T-cell (primary cell): ENCODE measurements around the gene ODC1. TPM values are rescaled to one million over a fixed set of nuclear protein-coding genes. Genes with fewer than 3 reads are reported as not detected.

ENCODE experiments used
- ATAC-seq, 4 experiments: fragments of 200-7000 bp in 3 of 4; fragments of 150-1000 bp in 1 of 4; cut with Tn5 transposase; replicated peaks in 1 of 4; 1 replicate in 3 of 4; 2 replicates in 1 of 4; pipeline ENCODE4 v1.10.0; 2021; ENCODE audit warnings: moderate library complexity in 3 of 4, mild to moderate bottlenecking in 2 of 4, moderate number of reproducible peaks in 1 of 4
- CTCF ChIA-PET, 2 donors: fragments of 300-600 bp; sonication (Branson Sonifier 250); formaldehyde crosslinking; loops; one replicate each; lab custom pipeline; 2022; ENCODE audit warnings: antibody characterized with exemption in 2 of 2; lab: Charles Lee
- POLR2A ChIA-PET, 2 donors: fragments of 300-600 bp; sonication (Branson Sonifier 250); formaldehyde crosslinking; loops; one replicate each; lab custom pipeline; 2022; ENCODE audit warnings: antibody characterized with exemption in 2 of 2; lab: Charles Lee
- DNase-seq, 35 experiments: peaks; one replicate each; pipeline versions ENCODE4 v3.0.0 to v3.0.0-alpha.2; 2013 to 2023
- H3K27ac ChIP-seq: one replicate; pipeline ENCODE4 v1.5.1; 2013; ENCODE audit warnings: low read length
- H3K27me3 ChIP-seq, 2 experiments: replicated peaks in 1 of 2; 1 replicate in 1 of 2; 2 replicates in 1 of 2; pipeline versions ENCODE4 v1.6.1 to v1.7.0; 2013; ENCODE audit warnings: low read length in 1 of 2, mixed read lengths in 1 of 2; ENCODE audit not compliant: control insufficient read depth in 2 of 2, insufficient read depth in 2 of 2; ENCODE audit errors: extremely low read depth in 1 of 2
- H3K36me3 ChIP-seq, 2 donors: 1 replicate in 1 of 2; 2 replicates in 1 of 2; pipeline versions ENCODE4 v1.6.1 to v1.7.0; 2013; ENCODE audit warnings: low read length in 1 of 2; ENCODE audit not compliant: control insufficient read depth in 2 of 2, insufficient read depth in 1 of 2; ENCODE audit errors: extremely low read depth in 1 of 2
- H3K4me1 ChIP-seq, 2 experiments: 1 replicate in 1 of 2; 2 replicates in 1 of 2; pipeline versions ENCODE4 v1.6.1 to v1.7.0; 2013; ENCODE audit warnings: low read length in 2 of 2, mixed read lengths in 1 of 2; ENCODE audit not compliant: insufficient read depth in 2 of 2, control insufficient read depth in 1 of 2; ENCODE audit errors: extremely low read depth in 1 of 2
- H3K4me3 ChIP-seq, 2 donors: 1 replicate in 1 of 2; 2 replicates in 1 of 2; pipeline versions ENCODE4 v1.5.1 to v1.7.0; 2013; ENCODE audit warnings: mild to moderate bottlenecking in 2 of 2, low read length in 1 of 2, moderate library complexity in 1 of 2; ENCODE audit not compliant: control insufficient read depth in 1 of 2; ENCODE audit errors: extremely low read depth in 1 of 2
- H3K9me3 ChIP-seq: 2 replicates; pipeline ENCODE4 v1.7.0; 2013
- H3K27ac Mint-ChIP-seq, 2 donors: one replicate each; pipeline ENCODE4 v1.8.0; 2020 to 2021; ENCODE audit warnings: mild to moderate bottlenecking in 2 of 2, mixed read lengths in 2 of 2
- H3K27me3 Mint-ChIP-seq, 2 donors: one replicate each; pipeline ENCODE4 v1.8.0; 2021 to 2022; ENCODE audit warnings: mixed read lengths in 2 of 2
- H3K36me3 Mint-ChIP-seq: one replicate; pipeline ENCODE4 v1.8.0; 2021; ENCODE audit warnings: mixed read lengths
- H3K4me1 Mint-ChIP-seq, 3 donors: one replicate each; pipeline ENCODE4 v1.8.0; 2020 to 2022; ENCODE audit warnings: mixed read lengths in 3 of 3, mild to moderate bottlenecking in 1 of 3
- H3K4me3 Mint-ChIP-seq, 3 donors: one replicate each; pipeline ENCODE4 v1.8.0; 2020 to 2022; ENCODE audit warnings: mild to moderate bottlenecking in 3 of 3, mixed read lengths in 3 of 3, moderate library complexity in 3 of 3
- H3K9me3 Mint-ChIP-seq, 3 donors: one replicate each; pipeline ENCODE4 v1.8.0; 2020 to 2022; ENCODE audit warnings: mixed read lengths in 3 of 3
- WGBS: methylation state at CpG from one replicate; pipeline ENCODE4 v1.1.5; 2013; ENCODE audit warnings: missing lambda C conversion rate; ENCODE audit not compliant: insufficient coverage; 5-methylcytosine and 5-hydroxymethylcytosine counted together
- total RNA-seq, 35 experiments: library from RNA in 6 of 35; stranded (reverse) in 6 of 35; fragments of 120-200 nt in 1 of 35; gene quantifications; one replicate each; pipeline versions ENCODE4 v1.2.1 to v1.2.4 and lab custom pipeline; 2013 to 2026

Gene ODC1
- total RNA-seq, 5 donors from 2014 or later (not counting 1 experiment from before 2014, with no cell fraction given): 40.6 to 102 (median 53.3) TPM

DNA sequence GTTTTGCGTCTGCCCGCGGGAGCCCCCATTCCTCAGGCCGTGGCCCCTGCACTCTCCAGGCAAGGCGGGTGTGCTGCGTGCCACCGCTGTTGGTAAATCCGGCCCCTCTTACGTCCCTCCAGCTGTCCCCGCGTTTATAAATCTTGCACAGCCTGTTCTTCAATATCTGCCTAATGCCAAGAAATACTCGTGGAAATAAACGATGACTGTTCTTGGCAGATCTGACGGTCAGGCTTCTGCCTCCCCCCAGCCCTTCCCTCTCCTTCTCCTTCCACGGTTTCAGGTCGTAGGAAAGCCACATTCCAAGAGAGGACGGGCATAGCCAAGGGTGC is 20.5 kb downstream of the ODC1 start:
- Histone ChIP-seq H3K4me1 (peaks cover 0 to 10% of the 10 kb centered on the region in 2 experiments), H3K27me3 (peaks cover 0 to 11% of the 10 kb centered on the region in 2 experiments), H3K9me3 (no peaks in the 10 kb centered on the region), H3K36me3 (peaks cover 31 to 50% of the 10 kb centered on the region in 2 donors), H3K4me3 (no peak overlapping the region), H3K27ac (no peak overlapping the region)
- 96% methylated on average over 16 of the region's 17 CpGs for WGBS
- peaks cover 27% of the 10 kb centered on the region for H3K36me3 Mint-ChIP-seq
- ATAC-seq: no peak
- ChIA-PET POLR2A (interaction anchor here in 1 of 2 donors (0.6 kb wide), 1 partner anchor 533 kb away, joined by 3 read pairs; no protein-coding TSS in a partner anchor), CTCF (no interaction called here)
- H3K4me3 Mint-ChIP-seq: no peak overlapping the region
- no peak for DNase-seq
- no peak overlapping the region for H3K27ac Mint-ChIP-seq
- peaks cover 6 to 9% (median 7%) of the 10 kb centered on the region in 3 donors for H3K4me1 Mint-ChIP-seq
- H3K9me3 Mint-ChIP-seq: no peaks in the 10 kb centered on the region
- peaks cover 0 to 4% of the 10 kb centered on the region in 2 donors for H3K27me3 Mint-ChIP-seq

DNA sequence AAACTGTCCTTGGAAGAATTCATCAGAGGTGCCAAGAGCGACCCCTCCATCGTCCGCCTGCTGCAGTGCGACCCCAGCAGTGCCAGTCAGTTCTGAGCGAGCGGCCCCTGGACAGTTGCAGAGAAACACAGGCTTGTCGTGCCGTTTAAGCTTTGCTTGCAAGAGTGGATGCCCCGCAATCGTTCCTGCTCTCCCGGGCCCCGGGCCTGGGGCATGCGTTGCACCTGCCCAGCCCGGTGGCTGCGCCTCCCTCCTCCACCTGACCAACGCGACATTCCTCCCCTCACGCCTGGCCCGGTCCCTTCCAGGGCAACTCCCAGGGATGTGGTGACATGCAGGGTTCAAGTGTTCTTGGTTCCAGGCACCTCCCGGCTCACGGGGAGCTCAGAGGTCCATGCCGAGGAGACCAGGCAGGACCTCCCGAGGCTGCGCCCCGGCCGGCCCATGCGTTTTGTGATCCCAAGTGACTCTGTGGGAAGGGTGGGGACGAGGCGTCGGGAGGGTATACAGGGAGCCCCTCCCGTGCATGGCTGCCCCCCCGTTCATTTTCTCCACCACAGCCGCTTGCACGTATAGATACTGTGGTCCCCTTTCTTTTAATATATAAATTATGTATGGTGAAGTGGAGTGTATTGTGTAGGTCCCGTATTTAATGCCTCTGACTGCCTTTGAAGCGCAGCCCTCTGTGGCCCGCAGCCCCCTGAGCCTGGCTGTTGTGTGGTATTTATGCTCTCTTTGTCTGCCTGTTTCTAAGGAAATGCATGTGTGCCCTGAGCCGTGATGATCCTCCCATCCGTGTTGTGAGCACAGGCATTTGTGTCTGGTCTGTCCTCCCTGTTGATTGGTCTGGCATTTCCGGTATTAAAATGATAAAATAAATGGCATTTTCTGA is 21.2 kb downstream of the ODC1 start:
- peaks cover 0 to 2% of the 10 kb centered on the region in 2 donors for H3K27me3 Mint-ChIP-seq
- peaks cover 0 to 4% of the 10 kb centered on the region in 2 experiments for H3K4me1 ChIP-seq
- H3K36me3 Mint-ChIP-seq: peaks cover 31% of the 10 kb centered on the region
- H3K27ac Mint-ChIP-seq: no peak overlapping the region
- peaks cover 3 to 5% (median 5%) of the 10 kb centered on the region in 3 donors for H3K4me1 Mint-ChIP-seq
- ChIA-PET CTCF (interaction anchor here in 1 of 2 donors (0.6 kb wide), 1 partner anchor 226 kb away, joined by 3 read pairs; no protein-coding TSS in a partner anchor), POLR2A (interaction anchor here in 1 of 2 donors (0.6 kb wide), 1 partner anchor 239 kb away, joined by 3 read pairs; no protein-coding TSS in a partner anchor)
- ATAC-seq (no peak), DNase-seq (no peak)
- peaks cover 0 to 5% of the 10 kb centered on the region in 2 experiments for H3K27me3 ChIP-seq
- no peak overlapping the region for H3K4me3 Mint-ChIP-seq
- H3K4me3 ChIP-seq: no peak overlapping the region
- no peaks in the 10 kb centered on the region for H3K9me3 ChIP-seq
- WGBS: 92% methylated on average over 19 of the region's 40 CpGs
- no peaks in the 10 kb centered on the region for H3K9me3 Mint-ChIP-seq
- H3K36me3 ChIP-seq: peaks cover 37 to 56% of the 10 kb centered on the region in 2 donors
- H3K27ac ChIP-seq: no peak overlapping the region

DNA sequence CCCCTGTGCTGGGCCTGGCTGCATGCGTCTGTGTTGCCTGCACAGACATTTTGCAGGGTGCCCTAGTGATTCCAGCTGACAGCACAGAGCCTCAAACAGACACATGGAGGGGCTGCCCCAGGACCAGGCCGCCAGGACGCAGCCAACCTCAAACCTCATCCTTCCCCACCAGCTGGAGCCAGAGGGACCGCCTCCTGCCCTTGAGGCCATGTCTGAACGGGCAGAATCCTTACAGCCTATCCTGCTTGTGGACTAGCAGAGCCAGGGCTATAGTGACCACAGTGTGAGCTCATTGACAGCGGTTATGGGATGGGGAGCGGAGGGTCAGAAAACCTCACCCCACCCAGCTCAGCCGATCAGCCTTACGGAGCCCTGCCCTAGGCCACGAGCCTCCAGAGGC is 22.4 kb downstream of the ODC1 start:
- ATAC-seq (no peak), DNase-seq (no peak)
- H3K4me1 ChIP-seq: no peaks in the 10 kb centered on the region
- ChIA-PET CTCF (no interaction called here), POLR2A (interaction anchor here in 1 of 2 donors (0.6 kb wide), 1 partner anchor 38 kb away, joined by 3 read pairs; no protein-coding TSS in a partner anchor)
- peaks cover 34% of the 10 kb centered on the region for H3K36me3 Mint-ChIP-seq
- no peaks in the 10 kb centered on the region for H3K27me3 ChIP-seq
- H3K9me3 Mint-ChIP-seq: no peaks in the 10 kb centered on the region
- H3K9me3 ChIP-seq: no peaks in the 10 kb centered on the region
- H3K4me3 Mint-ChIP-seq: no peak overlapping the region
- H3K36me3 ChIP-seq: peaks cover 39 to 68% of the 10 kb centered on the region in 2 donors
- no peak overlapping the region for H3K27ac ChIP-seq
- H3K4me3 ChIP-seq: no peak overlapping the region
- no peaks in the 10 kb centered on the region for H3K27me3 Mint-ChIP-seq
- H3K4me1 Mint-ChIP-seq: no peaks in the 10 kb centered on the region
- no peak overlapping the region for H3K27ac Mint-ChIP-seq
- WGBS: 40% methylated on average over 4 of the region's 10 CpGs

DNA sequence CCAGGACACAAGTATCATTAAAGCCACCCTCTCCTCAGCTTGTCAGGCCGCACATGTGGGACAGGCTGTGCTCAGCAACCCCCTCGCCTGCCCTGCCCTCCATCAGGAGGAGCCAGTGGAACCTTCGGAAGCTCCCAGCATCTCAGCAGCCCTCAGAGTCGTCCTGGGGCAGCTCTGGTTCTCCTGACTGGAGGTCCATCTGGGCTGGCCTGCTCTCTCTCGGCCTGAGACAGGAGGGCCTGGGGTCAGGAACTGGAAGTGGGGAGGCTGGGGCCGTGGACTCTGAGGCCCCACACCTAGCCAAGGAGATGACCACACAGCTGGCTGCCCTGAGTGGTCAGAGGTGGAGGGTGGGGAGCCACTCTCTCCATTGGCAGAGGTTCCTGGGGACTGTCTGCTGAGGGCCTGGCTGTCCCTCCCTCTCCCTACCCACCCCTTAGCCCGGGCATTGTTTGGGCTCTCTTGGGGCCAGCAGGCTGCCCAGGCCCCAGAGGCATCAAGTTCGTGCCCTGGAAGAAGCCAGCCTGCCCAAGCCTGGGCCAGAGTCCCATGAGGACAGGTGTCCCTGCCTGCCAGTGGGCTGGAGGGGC is 23.1 kb downstream of the ODC1 start:
- Histone ChIP-seq H3K27me3 (no peaks in the 10 kb centered on the region), H3K36me3 (peaks cover 43 to 73% of the 10 kb centered on the region in 2 donors), H3K9me3 (no peaks in the 10 kb centered on the region), H3K27ac (no peak overlapping the region), H3K4me3 (no peak overlapping the region), H3K4me1 (no peaks in the 10 kb centered on the region)
- Mint-ChIP-seq H3K9me3 (no peaks in the 10 kb centered on the region), H3K36me3 (peaks cover 38% of the 10 kb centered on the region), H3K4me3 (no peak overlapping the region), H3K27me3 (no peaks in the 10 kb centered on the region), H3K27ac (no peak overlapping the region), H3K4me1 (no peaks in the 10 kb centered on the region)
- DNase-seq (no peak), ATAC-seq (no peak)
- ChIA-PET CTCF (interaction anchor here in 1 of 2 donors (1.1 kb wide), 1 partner anchor 10 kb away, joined by 3 read pairs; no protein-coding TSS in a partner anchor), POLR2A (interaction anchor here in 1 of 2 donors (0.6 kb wide), 1 partner anchor 37 kb away, joined by 3 read pairs; no protein-coding TSS in a partner anchor)
- WGBS: 79% methylated on average over 5 of the region's 8 CpGs

DNA sequence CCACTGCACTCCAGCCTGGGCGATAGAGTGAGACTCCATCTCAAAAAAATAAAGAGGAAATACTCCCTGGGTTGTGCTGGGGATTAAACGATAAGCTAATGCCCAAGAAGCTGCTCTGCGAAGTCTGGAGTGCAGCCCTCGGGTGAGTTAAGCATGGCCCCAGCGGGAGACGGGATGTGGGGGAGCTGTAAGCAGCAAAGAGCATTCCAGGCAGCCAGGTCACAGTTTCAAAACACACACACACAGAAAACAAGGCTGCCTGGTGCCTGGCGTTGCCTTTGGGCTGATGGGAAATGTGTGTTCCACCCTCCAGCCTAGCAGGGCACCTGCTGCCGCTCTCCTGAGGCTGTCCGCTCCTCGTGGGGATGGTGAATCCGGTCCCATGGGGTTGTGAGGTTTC is 24.1 kb downstream of the ODC1 start:
- Histone ChIP-seq H3K9me3 (no peaks in the 10 kb centered on the region), H3K27me3 (no peaks in the 10 kb centered on the region), H3K27ac (no peak overlapping the region), H3K36me3 (peaks cover 49 to 81% of the 10 kb centered on the region in 2 donors), H3K4me3 (no peak overlapping the region), H3K4me1 (no peaks in the 10 kb centered on the region)
- Mint-ChIP-seq H3K4me3 (no peak overlapping the region), H3K4me1 (no peaks in the 10 kb centered on the region), H3K36me3 (peaks cover 46% of the 10 kb centered on the region), H3K9me3 (no peaks in the 10 kb centered on the region), H3K27ac (no peak overlapping the region), H3K27me3 (no peaks in the 10 kb centered on the region)
- ChIA-PET CTCF (interaction anchor here (0.6 to 1.1 kb wide), 3 partner anchors 11 to 74 kb away, joined by 3 to 6 read pairs (median 3); no protein-coding TSS in a partner anchor), POLR2A (no interaction called here)
- WGBS: no CpG with 5 or more reads among the region's 11 CpGs
- no peak for DNase-seq
- no peak for ATAC-seq

DNA sequence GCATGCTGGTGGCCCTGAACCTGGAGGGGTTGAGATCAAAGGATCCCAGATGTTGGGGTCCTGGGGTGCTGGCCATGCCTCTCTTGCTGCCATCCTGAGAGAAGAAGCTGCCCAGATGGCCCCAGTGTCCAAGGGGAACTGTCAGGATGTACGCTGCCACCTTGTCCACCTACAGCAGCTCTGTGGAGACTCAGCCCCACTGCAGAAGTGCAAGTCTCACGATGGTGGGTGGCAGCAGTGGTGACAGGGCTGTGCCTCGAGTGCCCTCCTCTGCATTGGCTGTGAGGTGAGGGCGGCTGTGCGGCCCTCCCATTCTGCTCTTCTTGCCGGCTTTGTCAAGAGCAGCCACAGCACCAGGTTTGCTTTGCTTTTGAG is 24.7 kb downstream of the ODC1 start:
- H3K4me1 ChIP-seq: no peaks in the 10 kb centered on the region
- Mint-ChIP-seq H3K36me3 (peaks cover 47% of the 10 kb centered on the region), H3K4me3 (no peak overlapping the region), H3K27ac (no peak overlapping the region), H3K27me3 (no peaks in the 10 kb centered on the region), H3K9me3 (no peaks in the 10 kb centered on the region), H3K4me1 (peaks cover 0 to 2% (median 0%) of the 10 kb centered on the region in 3 donors)
- no peak overlapping the region for H3K27ac ChIP-seq
- DNase-seq (no peak), ATAC-seq (no peak)
- POLR2A ChIA-PET: no interaction called here
- H3K9me3 ChIP-seq: no peaks in the 10 kb centered on the region
- H3K36me3 ChIP-seq: peaks cover 45 to 81% of the 10 kb centered on the region in 2 donors
- no peaks in the 10 kb centered on the region for H3K27me3 ChIP-seq
- 84% methylated on average over 5 of the region's 6 CpGs for WGBS
- H3K4me3 ChIP-seq: no peak overlapping the region
- CTCF ChIA-PET: interaction anchor here in 1 of 2 donors (1.9 kb wide), 1 partner anchor 12 kb away, joined by 4 read pairs; no protein-coding TSS in a partner anchor
